22Rv1 (cell line): ENCODE measurements around the gene GRM8.

Experiments
- ZFX ChIP-seq: fragments of 450-650 bp; IDR thresholded peaks from 2 replicates; pipeline ENCODE4 v1.6.1; 2017; ENCODE audit warnings: antibody characterized with exemption, borderline replicate concordance
- TF ChIP-seq, protein P1 (sequence below): fragments of 450-650 bp; IDR thresholded peaks from 2 replicates; pipeline ENCODE4 v1.5.1; 2017; ENCODE audit warnings: mild to moderate bottlenecking

DNA sequence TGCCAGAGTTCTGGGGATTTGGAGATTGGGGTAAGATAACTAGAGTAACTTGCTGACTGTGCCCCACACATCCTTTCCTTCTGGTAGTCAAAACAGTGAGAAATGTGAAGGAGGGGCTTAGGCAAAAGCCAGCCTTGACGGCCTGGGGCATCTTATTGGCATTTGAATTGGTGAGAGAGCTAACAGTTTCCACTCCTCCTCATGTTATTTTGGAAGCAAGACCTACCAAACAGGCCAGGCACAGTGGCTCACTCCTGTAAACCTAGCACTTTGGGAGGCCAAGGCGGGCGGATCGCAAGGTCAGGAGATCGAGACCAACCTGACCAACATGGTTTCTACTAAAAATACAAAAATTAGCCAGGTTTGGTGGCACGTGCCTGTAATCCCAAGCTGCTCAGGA, 596.6 kb downstream of the GRM8 start:
- TF ChIP-seq, protein P1, sequence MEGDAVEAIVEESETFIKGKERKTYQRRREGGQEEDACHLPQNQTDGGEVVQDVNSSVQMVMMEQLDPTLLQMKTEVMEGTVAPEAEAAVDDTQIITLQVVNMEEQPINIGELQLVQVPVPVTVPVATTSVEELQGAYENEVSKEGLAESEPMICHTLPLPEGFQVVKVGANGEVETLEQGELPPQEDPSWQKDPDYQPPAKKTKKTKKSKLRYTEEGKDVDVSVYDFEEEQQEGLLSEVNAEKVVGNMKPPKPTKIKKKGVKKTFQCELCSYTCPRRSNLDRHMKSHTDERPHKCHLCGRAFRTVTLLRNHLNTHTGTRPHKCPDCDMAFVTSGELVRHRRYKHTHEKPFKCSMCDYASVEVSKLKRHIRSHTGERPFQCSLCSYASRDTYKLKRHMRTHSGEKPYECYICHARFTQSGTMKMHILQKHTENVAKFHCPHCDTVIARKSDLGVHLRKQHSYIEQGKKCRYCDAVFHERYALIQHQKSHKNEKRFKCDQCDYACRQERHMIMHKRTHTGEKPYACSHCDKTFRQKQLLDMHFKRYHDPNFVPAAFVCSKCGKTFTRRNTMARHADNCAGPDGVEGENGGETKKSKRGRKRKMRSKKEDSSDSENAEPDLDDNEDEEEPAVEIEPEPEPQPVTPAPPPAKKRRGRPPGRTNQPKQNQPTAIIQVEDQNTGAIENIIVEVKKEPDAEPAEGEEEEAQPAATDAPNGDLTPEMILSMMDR = no peak
- no peak for TF ChIP-seq ZFX
